T1000 (cell line): ENCODE measurements around the gene FNDC10.
"Not testable (repeated sequence)": the region's sequence is repeated elsewhere in the genome, so short reads cannot be mapped to it uniquely, and the experiment has no call there.

Experiments used
- DNase-seq: peaks from one replicate; lab custom pipeline; 2025; ENCODE audit warnings: mixed read lengths; lab: John Stamatoyannopoulos, UW

FNDC10 gene

GRCh38 chr1:1599030-1599934 is 653 bp downstream of the FNDC10 start:
- DNase-seq: peak; percentile 24

DNA sequence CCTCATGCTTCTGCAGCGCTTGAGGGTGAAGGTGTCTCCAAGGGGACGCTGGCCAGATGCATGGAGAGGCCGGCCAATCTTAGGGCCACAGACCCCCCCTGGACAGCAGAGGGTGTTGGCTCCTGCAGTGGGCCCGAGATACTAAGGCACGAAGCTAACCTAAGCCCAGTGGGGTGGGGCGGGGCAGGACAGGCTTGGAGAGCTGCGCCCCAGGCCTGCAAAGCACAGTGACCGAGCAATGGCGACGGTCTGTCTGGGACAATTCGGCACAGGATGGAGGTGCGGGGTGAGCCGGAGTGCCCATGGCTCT is 1.3 kb downstream of the FNDC10 start:
- DNase-seq: no peak

DNA sequence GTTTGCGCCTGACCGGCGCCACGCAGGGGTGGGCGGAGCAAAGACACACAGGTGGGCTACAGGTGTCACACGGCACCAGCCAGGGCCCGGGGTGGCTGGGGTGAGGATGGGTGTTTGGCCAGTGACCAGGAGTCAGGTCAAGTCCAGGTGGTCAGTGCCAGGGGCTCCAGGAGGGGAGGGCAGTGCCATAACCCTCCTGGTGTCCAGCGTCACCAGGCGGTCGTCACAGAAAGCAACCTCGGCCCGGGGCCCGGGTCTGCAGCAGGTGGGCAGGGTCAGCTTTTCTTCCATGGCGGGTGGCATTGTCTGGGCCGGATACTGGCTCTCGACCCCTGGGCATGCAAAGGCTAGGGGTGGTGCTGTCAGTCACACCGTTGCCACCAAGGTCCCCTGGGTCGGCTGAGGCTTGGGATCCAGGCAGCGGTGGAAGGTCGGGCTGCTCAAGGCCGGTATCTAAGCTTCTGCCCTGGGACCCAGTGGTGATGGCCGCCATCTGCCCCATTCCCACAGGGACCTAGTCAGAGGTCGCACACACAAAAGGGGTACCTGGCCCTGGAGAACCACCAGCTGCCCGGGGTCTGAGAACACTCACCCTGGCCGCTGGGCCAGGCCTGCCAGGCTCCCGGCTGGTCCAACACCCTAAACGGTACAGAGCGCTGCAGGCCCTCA is 1.8 kb downstream of the FNDC10 start:
- no peak for DNase-seq

DNA sequence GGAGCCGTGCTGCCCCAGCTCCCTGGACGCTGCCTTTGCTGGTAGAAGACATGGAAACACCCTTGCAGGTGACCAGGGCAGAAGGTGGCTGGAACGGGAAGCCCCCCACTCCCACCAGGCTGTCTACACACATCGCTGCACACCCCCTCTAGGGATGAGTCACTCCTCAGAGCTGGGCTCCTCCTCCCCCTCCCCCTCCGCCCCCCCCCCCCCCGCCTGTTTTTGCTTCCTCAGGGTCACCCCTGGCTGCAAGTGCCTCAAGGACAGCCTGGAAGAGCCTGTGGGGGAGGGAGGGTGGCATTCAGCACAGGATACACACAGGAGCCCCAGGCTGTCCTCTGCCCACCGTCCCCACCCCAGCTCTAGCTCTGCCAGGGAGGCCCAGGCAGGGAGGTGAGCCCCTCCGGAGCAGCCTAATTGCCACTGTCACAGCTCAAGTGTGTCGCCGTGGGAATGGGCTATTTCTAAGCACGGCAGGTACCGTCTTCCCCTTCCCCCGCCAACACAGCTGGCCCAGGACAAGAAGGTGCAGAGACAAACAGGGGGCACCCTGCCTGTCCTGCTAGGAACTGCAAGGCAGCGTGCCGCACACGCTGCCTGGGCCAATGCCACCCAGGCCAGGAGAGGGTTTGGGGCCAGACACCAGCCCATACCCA is 2.5 kb downstream of the FNDC10 start:
- no peak for DNase-seq

GRCh38 chr1:1596493-1597274 is 3.3 kb downstream of the FNDC10 start:
- DNase-seq: no peak

GRCh38 chr1:1595341-1595740 is 4.6 kb downstream of the FNDC10 start:
- not testable (repeated sequence) for DNase-seq

DNA sequence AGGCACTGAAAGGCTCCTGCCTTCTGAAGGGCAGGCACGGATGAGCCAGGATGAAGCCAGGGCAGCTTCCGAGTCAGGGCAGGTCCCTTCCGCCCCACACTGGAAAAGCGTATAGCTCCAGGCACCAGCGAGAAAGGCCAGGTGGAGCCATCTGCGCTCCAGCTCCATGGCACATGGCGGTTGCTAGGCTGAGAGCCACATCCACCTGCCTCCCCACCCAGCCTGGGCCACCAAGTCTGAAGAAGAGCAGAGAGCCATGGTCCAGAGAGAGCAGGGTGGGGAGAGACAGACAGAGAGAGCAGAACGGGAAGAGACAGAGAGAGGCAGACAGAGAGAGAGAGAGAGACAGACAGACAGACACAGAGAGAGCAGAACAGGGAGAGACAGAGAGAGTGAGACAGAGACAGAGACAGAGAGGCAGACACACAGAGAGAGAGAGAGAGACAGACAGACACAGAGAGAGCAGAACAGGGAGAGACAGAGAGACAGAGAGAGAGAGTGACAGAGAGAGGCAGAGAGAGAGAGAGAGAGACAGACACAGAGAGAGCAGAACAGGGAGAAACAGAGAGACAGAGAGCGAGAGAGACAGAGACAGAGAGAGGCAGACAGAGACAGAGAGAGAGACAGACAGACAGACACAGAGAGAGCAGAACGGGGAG is 5.2 kb downstream of the FNDC10 start:
- no peak for DNase-seq

DNA sequence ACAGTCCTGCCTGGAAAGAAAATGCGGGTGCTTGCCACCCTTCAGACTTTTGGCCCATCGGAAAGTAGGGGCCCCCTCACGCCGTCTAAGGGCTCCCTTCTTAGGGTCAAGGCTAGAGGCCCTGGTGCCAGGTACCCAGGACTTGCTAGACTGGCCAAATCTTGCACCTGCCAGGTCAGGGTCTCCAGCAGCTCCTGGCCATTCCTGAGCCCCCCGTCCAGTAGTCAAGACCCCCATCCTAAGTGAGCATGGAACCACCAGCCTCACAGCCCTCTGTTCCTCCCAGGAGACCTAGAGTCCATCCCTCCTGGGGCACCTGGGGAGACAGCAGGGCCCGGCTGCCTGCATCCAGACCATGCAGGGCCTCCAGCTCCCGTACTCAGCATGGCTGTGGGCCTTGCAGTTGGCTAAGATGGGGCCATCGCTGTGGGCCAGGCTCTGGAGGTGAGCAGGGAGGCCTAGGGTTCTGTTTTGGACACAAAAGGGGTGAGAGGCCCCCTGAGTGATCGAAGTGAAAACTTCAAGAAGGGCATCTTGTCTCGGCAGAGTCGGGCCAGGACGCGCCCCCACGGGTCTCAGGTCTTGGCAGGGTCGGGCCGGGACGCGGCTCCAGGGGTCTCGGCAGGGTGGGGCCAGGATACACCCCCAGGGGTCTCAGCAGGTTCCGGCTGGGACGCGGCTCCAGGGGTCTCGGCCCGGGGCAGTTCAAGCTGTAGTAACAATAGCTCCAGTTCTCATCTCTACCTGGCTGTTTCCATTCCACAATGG is 5.9 kb downstream of the FNDC10 start:
- DNase-seq: no peak

DNA sequence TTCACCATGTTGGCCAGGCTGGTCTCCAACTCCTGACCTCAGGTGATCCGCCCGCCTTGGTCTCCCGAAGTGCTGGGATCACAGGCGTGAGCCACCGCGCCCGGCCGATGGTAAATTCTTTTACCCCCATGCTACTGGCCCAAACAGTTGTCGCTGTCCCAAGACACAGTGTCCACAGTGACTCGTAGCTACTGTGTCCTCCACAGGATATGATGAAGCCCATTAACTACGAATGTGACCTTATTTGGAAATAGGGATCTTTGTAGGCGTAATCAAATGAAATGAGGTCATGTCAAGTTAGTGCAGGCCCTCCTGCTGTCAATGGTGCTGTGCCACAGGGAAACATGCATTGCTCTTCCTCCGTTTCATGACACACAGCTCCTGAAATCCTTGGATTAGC is 8.5 kb downstream of the FNDC10 start:
- no peak for DNase-seq

- no peak for DNase-seq
Measured at GRCh38 chr1:1583347-1584010, 16.5 kb downstream of the FNDC10 start.

DNA sequence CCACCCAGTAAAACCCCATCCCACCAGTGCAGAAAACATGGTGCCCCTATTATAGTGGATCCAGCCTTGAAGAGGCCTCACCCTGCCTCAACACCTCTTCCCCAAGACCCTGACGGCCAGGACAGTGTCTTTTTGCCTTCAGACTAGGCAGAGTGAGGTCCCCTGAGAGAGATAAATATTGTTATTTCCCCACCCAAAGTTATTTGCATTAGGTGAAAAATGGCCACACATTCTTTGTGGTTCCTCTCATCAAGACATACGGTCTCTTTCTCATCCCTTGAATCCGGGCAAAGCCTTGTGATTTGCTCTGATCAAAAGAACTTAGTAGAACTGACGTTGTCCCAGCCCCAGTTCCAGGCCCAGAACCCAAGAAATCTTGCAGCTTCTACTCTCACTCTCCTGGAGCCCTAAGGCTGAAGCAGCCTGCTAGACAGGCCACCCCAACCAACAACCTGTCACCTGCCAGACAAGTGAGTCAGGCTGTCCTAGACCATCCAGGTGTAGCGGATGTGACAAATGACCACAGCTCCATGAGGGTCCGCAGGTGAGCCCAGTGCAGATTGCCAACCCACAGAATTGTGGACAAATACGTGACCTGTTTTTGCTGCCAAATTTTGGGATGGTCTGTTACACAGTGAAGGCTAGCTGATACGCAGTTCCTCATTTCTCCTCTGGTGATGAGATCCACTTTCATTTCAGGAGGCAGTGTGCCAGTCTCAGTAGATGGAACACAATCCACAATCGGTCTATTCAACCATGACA is 17.2 kb downstream of the FNDC10 start:
- no peak for DNase-seq

DNA sequence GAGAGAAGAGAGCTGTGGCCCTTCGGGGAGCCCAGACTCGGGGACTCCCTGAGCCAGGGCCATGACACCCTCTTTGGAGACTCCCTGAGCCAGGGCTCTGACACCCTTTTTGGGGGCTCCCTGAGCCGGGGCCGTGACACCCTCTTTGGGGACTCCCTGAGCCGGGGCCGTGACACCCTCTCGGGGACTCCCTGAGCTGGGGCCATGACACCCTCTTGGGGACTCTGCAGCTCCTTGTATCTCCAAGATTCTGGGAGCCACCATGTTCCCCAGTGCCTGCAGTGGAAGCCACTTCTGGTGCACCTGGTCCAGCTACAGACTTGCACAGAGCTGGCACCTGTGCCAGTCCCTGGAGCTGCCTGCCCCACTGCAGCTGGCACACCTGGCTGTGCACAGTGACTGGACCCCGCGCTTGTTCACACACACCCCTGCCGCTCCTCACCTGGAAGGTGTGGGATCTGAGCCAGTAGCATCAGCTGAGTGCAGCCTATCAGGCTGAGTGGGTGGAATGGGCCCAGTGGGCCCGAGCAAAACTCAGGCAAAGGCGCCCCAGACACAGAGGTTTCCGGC is 21.5 kb downstream of the FNDC10 start:
- no peak for DNase-seq

GRCh38 chr1:1577367-1578011 is 22.4 kb downstream of the FNDC10 start:
- DNase-seq: no peak

DNA sequence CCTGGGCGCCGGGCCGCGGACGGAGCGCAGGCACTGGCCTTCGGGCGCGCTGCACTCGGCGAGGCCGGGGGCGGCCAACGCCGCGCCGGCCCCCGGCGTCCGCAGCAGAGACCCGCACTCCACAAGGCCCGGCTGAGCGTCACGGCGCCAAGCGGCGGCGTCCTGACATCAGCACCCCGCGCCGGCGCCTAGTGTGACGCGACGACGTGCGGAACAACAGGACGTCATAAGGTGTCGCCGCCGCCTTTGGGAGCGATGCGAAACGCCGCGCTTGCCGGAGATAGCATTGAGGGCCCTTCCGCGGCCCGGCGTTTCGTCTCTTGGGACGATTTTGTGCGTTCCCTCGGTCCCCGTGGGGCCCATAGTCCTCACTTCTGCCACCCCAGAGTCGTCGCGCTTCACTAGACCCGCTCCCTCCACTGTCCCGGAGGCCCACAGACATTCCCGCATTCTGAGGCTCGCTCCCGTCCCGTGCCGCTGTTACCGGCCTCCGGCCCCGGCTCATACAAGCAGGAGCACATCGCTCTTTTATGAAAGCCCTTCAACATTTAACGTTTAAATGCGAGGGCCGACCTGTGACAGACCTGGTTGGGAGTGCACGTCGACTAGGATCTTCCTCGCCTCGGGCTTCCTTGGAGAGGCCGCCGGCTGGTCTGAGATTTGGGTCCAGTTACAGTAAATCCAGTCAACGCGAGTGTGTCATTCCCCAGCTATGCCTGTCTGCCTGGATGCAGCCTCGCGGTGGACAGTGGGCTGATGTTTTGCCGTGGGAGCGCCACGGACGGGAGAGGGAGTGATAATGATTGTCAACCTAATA is 25.0 kb downstream of the FNDC10 start, which contains the start of gene SSU72:
Gene SSU72 (minus strand): TSS at position 143 of the 817 bp plus-strand sequence. CDS start 306 bp downstream, outside the sequence.
- peak; percentile 86 for DNase-seq

DNA sequence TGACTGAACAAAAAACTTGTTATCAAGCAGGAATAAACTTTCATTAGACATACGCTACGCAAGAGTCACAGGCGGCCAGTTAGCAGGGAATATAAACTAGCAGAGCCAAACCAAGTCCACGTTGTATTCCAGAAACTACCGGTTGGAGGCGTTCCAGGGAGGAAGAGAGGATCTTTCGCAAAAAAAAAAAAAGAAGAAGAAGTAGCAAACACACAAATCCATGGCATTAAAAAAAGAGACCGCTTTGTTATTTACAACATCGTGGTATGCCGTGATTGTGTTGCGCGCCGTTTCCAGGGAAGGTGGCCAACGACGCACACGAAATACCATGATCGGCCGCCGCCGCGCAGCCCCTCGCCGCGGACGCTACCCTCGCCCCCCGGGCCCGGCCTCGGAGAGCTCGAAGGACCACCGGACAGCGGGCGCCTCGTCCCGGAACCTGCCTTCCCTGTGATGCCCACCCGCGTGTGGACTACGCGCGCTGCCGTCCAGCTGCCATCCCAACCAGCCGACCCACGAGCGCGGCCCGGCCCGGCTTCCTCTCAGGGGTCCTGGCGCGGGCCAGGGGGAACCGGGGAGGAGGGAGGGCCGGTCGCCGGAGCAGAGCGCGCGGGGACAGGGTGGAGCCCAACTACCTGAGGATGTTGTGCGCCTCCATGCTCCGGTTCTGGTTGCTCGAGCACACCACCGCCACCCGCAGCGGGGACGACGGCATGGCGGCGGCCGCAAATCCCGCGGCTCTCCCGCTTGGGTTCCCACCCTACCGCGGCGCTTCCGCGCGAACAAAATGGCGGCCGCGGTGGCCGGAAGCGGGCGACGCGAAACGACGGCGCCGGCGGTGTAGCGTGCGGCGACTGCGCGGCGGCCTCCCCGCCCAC is 25.9 kb downstream of the FNDC10 start:
- DNase-seq: peak; percentile 84

- no peak for DNase-seq
Measured at GRCh38 chr1:1569341-1569740, 30.6 kb downstream of the FNDC10 start.

- no peak for DNase-seq
Measured at GRCh38 chr1:1567891-1568291, 32.0 kb downstream of the FNDC10 start.
